ENCODE measurements around the gene DPY19L3.
"Not testable (repeated sequence)": the region's sequence is repeated elsewhere in the genome, so short reads cannot be mapped to it uniquely, and the experiment has no call there.

The DPY19L3 gene

DNA sequence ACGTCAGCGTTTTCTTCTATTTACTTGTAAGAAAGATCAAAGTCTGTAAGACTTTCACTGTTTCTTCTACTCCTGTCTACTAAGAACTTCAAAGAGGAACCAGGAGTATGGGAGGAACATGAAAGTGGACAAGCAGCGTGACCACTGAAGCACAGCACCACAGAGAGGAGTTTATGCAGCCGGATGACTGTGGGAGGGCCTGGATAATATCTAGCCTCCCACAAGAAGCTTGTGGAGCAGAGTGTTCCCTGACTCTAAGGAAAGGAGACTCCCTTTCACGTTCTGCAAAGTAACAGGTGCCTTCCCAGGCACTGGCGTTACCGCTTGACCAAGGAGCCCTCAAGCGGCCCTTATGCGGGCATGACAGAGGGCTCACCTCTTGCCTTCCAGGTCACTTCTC is 91.8 kb downstream of the DPY19L3 start:
- TF ChIP-seq EZH2phosphoT487 (IDR thresholded peaks at IDR 0.05; ENCODE audit: borderline replicate concordance) (no peak), CTCF (conservative IDR thresholded peaks at IDR 0.05; ENCODE audit: low read length) (no peak)
- H3K27me3 ChIP-seq (ENCODE audit: insufficient read depth, low read length, poor library complexity, severe bottlenecking) = no peaks in the 10 kb centered on the region
- no peaks in the 10 kb centered on the region for H3K9me3 ChIP-seq (ENCODE audit: insufficient read depth, low read depth, low read length)
- no peak overlapping the region for H3K4me2 ChIP-seq (ENCODE audit: low read depth, low read length, poor library complexity, severe bottlenecking)
- no peak overlapping the region for H3K4me3 ChIP-seq (ENCODE audit: low read length, poor library complexity, severe bottlenecking)
- no peaks in the 10 kb centered on the region for H3K9me2 ChIP-seq (replicated peaks; ENCODE audit: low read depth, low read length)
- H2AFZ ChIP-seq (ENCODE audit: low read length) = no peak overlapping the region
- no peaks in the 10 kb centered on the region for H3K79me2 ChIP-seq (ENCODE audit: insufficient read depth, low read length)
- no peak overlapping the region for H3K9ac ChIP-seq (ENCODE audit: low read depth, low read length, poor library complexity, severe bottlenecking)
- H3F3A ChIP-seq (ENCODE audit: low read depth) = no peaks in the 10 kb centered on the region
- H4K20me1 ChIP-seq (ENCODE audit: insufficient read depth, low read length, poor library complexity, severe bottlenecking) = no peaks in the 10 kb centered on the region
- H3K36me3 ChIP-seq (ENCODE audit: insufficient read depth, low read length) = no peaks in the 10 kb centered on the region
- peaks cover 9% of the 10 kb centered on the region for H3K4me1 ChIP-seq (ENCODE audit: insufficient read depth, low read length, poor library complexity, severe bottlenecking)

DNA sequence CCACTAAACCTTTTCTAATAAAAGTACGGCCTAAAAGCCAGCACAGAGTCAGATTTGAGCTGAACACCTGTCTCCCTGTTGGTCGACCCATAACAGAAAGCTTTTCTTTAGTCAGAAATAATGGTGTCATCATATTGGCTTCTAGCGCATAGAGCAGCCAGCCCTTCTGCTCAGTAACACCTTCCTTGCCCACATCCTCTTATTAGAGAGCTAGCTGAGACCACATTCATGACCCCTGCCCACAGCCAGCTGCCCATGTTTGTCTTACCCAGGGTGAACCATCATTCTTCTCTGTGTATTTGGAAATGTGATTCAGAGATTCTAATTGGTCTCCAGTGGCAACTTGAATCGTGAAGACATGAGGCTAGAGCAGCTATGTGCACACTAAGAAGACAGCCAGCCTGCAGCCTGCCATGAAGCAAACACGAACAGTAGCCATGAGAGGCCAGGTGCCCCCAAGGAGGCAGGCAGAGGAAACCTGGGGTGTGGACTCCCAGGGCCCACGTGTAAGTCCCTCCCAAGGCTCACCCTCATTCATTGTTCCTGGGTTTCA is 93.2 kb downstream of the DPY19L3 start:
- H3K27me3 ChIP-seq (ENCODE audit: insufficient read depth, low read length, poor library complexity, severe bottlenecking) = no peaks in the 10 kb centered on the region
- peaks cover 9% of the 10 kb centered on the region for H3K4me1 ChIP-seq (ENCODE audit: insufficient read depth, low read length, poor library complexity, severe bottlenecking)
- H3F3A ChIP-seq (ENCODE audit: low read depth) = no peaks in the 10 kb centered on the region
- no peaks in the 10 kb centered on the region for H3K36me3 ChIP-seq (ENCODE audit: insufficient read depth, low read length)
- H2AFZ ChIP-seq (ENCODE audit: low read length) = no peak overlapping the region
- no peaks in the 10 kb centered on the region for H4K20me1 ChIP-seq (ENCODE audit: insufficient read depth, low read length, poor library complexity, severe bottlenecking)
- no peak overlapping the region for H3K9ac ChIP-seq (ENCODE audit: low read depth, low read length, poor library complexity, severe bottlenecking)
- H3K4me3 ChIP-seq (ENCODE audit: low read length, poor library complexity, severe bottlenecking) = no peak overlapping the region
- no peak overlapping the region for H3K4me2 ChIP-seq (ENCODE audit: low read depth, low read length, poor library complexity, severe bottlenecking)
- no peak for TF ChIP-seq CTCF (conservative IDR thresholded peaks at IDR 0.05; ENCODE audit: low read length)
- no peak for TF ChIP-seq EZH2phosphoT487 (IDR thresholded peaks at IDR 0.05; ENCODE audit: borderline replicate concordance)
- H3K79me2 ChIP-seq (ENCODE audit: insufficient read depth, low read length) = no peaks in the 10 kb centered on the region
- no peaks in the 10 kb centered on the region for H3K9me2 ChIP-seq (replicated peaks; ENCODE audit: low read depth, low read length)
- H3K9me3 ChIP-seq (ENCODE audit: insufficient read depth, low read depth, low read length) = no peaks in the 10 kb centered on the region

DNA sequence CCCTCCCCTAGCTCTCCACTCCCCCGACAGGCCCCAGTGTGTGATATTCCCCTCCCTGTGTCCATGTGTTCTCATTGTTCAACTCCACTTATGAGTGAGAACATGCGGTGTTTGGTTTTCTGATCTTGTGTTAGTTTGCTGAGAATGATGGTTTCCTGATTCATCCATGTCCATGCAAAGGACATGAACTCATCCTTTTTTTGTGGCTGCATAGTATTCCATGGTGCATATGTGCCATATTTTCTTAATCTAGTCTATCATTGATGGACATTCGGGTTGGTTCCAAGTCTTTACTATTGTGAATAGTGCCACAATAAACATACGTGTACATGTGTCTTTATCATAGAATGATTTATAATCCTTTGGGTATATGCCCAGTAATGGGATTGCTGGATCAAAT is 106.9 kb downstream of the DPY19L3 start:
- H3K4me3 ChIP-seq (ENCODE audit: low read length, poor library complexity, severe bottlenecking); H3K36me3 ChIP-seq (ENCODE audit: insufficient read depth, low read length); H3F3A ChIP-seq (ENCODE audit: low read depth); H3K79me2 ChIP-seq (ENCODE audit: insufficient read depth, low read length); H3K4me1 ChIP-seq (ENCODE audit: insufficient read depth, low read length, poor library complexity, severe bottlenecking); H3K9me3 ChIP-seq (ENCODE audit: insufficient read depth, low read depth, low read length); H3K9ac ChIP-seq (ENCODE audit: low read depth, low read length, poor library complexity, severe bottlenecking); H3K27me3 ChIP-seq (ENCODE audit: insufficient read depth, low read length, poor library complexity, severe bottlenecking); H4K20me1 ChIP-seq (ENCODE audit: insufficient read depth, low read length, poor library complexity, severe bottlenecking); H3K4me2 ChIP-seq (ENCODE audit: low read depth, low read length, poor library complexity, severe bottlenecking); H3K9me2 ChIP-seq (replicated peaks; ENCODE audit: low read depth, low read length); H2AFZ ChIP-seq (ENCODE audit: low read length): not testable (repeated sequence)

DNA sequence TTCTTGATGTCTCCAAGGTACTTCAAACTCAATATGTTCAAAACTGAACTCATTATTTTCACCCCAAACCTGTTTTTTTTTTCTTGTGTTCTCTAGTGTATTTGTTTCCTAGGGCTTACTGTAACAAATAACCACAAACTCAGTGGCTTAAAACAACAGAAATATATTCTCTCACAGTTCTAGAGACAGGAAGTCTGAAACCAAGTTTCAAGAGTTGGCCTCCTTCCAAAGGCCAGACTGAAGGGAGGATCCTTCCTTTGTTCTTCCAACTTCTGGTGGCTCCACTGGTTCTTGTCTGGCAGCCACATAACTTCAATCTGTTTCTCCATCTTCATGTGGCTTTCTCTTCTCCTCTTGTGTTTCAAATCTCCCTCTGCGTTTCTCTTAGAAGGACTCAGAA is 113.5 kb downstream of the DPY19L3 start:
- H3K27me3 ChIP-seq (ENCODE audit: insufficient read depth, low read length, poor library complexity, severe bottlenecking) = no peaks in the 10 kb centered on the region
- no peaks in the 10 kb centered on the region for H3K9me2 ChIP-seq (replicated peaks; ENCODE audit: low read depth, low read length)
- H4K20me1 ChIP-seq (ENCODE audit: insufficient read depth, low read length, poor library complexity, severe bottlenecking) = no peaks in the 10 kb centered on the region
- H3K79me2 ChIP-seq (ENCODE audit: insufficient read depth, low read length) = no peaks in the 10 kb centered on the region
- H3K4me3 ChIP-seq (ENCODE audit: low read length, poor library complexity, severe bottlenecking) = no peak overlapping the region
- no peaks in the 10 kb centered on the region for H3K9me3 ChIP-seq (ENCODE audit: insufficient read depth, low read depth, low read length)
- no peaks in the 10 kb centered on the region for H3K36me3 ChIP-seq (ENCODE audit: insufficient read depth, low read length)
- H3K4me1 ChIP-seq (ENCODE audit: insufficient read depth, low read length, poor library complexity, severe bottlenecking) = no peaks in the 10 kb centered on the region
- no peaks in the 10 kb centered on the region for H3F3A ChIP-seq (ENCODE audit: low read depth)
- H3K9ac ChIP-seq (ENCODE audit: low read depth, low read length, poor library complexity, severe bottlenecking) = no peak overlapping the region
- no peak overlapping the region for H3K4me2 ChIP-seq (ENCODE audit: low read depth, low read length, poor library complexity, severe bottlenecking)
- TF ChIP-seq EZH2phosphoT487 (IDR thresholded peaks at IDR 0.05; ENCODE audit: borderline replicate concordance) = no peak
- no peak overlapping the region for H2AFZ ChIP-seq (ENCODE audit: low read length)

Data from Loucy (cell line).